ENCODE results near the gene C19orf44. TPM values are rescaled to one million over a fixed set of nuclear protein-coding genes. Genes with fewer than 3 reads are reported as not detected.
A peak's percentile ranks its signal among the peaks of the same experiment; 100 is the strongest.
"Not testable (repeated sequence)": the region's sequence is repeated elsewhere in the genome, so short reads cannot be mapped to it uniquely, and the experiment has no call there.

The C19orf44 gene
- 2.9 TPM for total RNA-seq
- long read RNA-seq, partial matches to known transcripts, result 1 of 2 reads
- long read RNA-seq, other reads (novel, unspliced or antisense), result 0 of 2 reads

DNA sequence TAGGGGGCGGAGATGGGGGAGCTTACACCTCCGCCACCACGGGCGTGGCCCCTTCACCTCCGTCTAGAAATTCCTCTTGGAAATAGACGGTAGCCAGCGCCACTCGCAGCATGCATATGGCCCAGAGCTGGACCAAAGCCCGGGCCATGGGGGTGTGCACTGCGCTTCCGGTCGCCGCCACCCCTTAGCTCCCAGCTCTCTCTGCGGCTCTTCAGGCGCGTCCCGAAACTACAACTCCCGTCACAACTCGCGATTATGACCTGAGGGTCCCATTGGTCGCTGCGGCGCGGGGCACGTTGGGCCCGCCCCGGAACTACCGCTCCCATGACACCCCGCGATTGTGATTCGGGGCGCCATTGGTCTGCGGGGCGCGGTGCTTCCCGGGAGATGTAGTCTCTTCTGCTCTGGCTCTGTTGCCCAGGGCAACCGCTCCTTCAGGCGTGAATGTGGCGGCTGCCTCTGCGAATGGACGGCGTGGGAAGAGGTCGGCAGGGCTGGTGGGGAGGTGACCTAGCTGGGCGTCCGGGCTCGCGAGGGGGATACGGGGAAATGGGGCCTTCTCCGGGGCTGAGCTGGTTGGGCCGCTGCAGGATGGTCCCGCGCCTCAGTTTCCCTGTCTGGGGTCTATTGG lies at the start of gene C19orf44, which contains the start of gene CALR3:
Gene C19orf44, plus strand, starts transcription at position 413 of the 631 bp plus-strand sequence. CDS start 4,399 bp downstream, outside the sequence.
Gene CALR3, minus strand, starts transcription at position 186 of the 631 bp plus-strand sequence. Its CDS starts 38 bp downstream, at position 148.
- H3K4me1 ChIP-seq, result peaks cover 12% of the 10 kb centered on the region
- peak; percentile 99 for DNase-seq
- peaks cover 3% of the 10 kb centered on the region for H3K36me3 ChIP-seq
- intact Hi-C loops (cut with micrococcal nuclease), result no loop called here
- H3K27me3 ChIP-seq (ENCODE audit: low read depth), result no peaks in the 10 kb centered on the region
- no peaks in the 10 kb centered on the region for H3K9me3 ChIP-seq (replicated peaks)
- peak within 1 kb of the TSS; percentile 87 for H3K27ac ChIP-seq (replicated peaks)
- TF ChIP-seq, protein P1, sequence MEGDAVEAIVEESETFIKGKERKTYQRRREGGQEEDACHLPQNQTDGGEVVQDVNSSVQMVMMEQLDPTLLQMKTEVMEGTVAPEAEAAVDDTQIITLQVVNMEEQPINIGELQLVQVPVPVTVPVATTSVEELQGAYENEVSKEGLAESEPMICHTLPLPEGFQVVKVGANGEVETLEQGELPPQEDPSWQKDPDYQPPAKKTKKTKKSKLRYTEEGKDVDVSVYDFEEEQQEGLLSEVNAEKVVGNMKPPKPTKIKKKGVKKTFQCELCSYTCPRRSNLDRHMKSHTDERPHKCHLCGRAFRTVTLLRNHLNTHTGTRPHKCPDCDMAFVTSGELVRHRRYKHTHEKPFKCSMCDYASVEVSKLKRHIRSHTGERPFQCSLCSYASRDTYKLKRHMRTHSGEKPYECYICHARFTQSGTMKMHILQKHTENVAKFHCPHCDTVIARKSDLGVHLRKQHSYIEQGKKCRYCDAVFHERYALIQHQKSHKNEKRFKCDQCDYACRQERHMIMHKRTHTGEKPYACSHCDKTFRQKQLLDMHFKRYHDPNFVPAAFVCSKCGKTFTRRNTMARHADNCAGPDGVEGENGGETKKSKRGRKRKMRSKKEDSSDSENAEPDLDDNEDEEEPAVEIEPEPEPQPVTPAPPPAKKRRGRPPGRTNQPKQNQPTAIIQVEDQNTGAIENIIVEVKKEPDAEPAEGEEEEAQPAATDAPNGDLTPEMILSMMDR (IDR thresholded peaks at IDR 0.05; ENCODE audit: borderline replicate concordance), result peak; percentile 50
- peak within 1 kb of the TSS; percentile 84 for H3K4me3 ChIP-seq

DNA sequence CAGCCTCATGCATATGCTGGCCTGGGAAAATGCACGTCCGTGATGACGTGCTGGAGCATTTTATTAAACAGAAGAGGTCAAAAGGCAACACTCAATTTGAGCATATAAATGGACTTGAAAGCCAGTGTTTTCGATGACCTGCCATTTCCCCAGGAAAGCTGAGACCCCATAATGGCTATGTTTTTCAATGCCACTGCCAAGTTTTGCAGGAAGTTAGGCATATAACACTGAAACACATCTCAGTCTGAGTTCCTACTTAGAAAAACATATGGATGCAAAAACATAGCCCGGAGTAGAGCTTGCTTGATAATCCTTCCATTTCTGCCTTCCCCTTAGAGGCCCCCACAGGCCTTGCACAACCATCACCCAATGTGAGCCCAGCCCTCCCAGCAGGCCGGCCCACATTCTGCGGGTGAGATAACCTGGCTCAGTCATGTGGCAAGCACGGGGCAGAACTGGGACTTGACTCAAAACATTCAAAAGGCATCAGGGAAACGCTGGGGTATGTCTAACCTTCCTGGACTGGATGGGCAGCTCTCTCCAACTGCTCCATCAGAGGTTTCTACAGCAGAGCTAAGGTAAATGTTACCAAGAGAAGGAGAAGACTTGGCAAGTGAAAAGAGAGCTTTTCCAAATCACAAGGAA lies 49.3 kb upstream of the C19orf44 start:
- intact Hi-C loops (cut with micrococcal nuclease), result no loop called here
- Histone ChIP-seq H3K27me3 (ENCODE audit: low read depth) (no peaks in the 10 kb centered on the region), H3K4me3 (peak overlapping the region; percentile 25), H3K4me1 (peaks cover 91% of the 10 kb centered on the region), H3K9me3 (replicated peaks) (no peaks in the 10 kb centered on the region), H3K27ac (replicated peaks) (peak overlapping the region; percentile 88), H3K36me3 (peaks cover 4% of the 10 kb centered on the region)
- TF ChIP-seq, protein P1 (IDR thresholded peaks at IDR 0.05; ENCODE audit: borderline replicate concordance), result no peak
- DNase-seq, result peak; percentile 82

DNA sequence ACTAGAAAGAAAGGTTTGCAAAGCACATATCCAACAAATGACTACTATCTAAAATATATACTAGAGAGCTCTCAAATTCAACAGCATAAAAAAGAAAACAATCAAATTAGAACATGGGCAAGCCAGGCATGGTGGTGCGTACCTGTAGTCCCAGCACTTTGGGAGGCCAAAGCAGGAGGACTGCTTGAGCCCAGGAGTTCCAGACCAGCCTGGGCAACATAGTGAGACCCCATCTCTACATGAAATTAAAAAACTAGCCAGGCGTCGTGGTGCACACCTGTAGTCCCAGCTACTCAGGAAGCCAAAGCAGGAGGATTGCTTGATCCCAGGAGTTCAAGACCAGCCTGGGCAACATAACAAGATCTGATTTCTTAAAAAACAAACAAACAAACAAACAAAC lies 47.3 kb upstream of the C19orf44 start:
- H3K9me3 ChIP-seq (replicated peaks); H3K27me3 ChIP-seq (ENCODE audit: low read depth); DNase-seq; H3K4me3 ChIP-seq; H3K36me3 ChIP-seq; intact Hi-C loops (cut with micrococcal nuclease): not testable (repeated sequence)
- peak overlapping the region; percentile 88 for H3K27ac ChIP-seq (replicated peaks)
- H3K4me1 ChIP-seq, result peaks cover 91% of the 10 kb centered on the region

DNA sequence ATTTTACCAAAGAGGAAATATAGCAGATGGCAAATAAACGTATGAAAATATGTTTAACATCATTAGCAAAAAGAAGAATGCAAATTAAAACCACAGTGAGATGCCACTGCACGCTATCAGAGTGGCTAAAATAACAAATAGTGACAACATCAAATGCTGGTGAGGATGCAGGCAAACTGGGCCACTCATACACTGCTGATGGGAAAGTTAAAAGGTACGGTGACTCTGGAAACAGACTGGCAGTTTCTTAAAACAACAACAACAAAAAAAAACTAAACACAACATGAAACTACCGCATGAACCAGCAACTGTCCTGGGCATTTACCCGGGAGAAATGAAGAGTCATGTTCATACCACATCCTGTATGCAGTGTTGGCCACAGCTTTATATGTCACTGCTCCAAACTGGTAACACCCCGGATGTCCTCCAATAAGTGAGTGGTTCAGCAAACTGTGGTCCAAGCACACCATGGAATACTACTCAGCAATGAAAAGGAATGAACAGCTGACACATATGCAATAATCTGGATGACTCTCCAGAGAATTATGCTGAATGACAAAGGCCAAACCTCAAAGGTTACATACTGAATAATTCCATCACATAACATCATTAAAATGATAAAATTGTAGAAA lies 46.7 kb upstream of the C19orf44 start:
- intact Hi-C loops (cut with micrococcal nuclease), result no loop called here
- Histone ChIP-seq H3K27me3 (ENCODE audit: low read depth) (no peaks in the 10 kb centered on the region), H3K4me3 (no peak overlapping the region), H3K9me3 (replicated peaks) (no peaks in the 10 kb centered on the region), H3K4me1 (peaks cover 91% of the 10 kb centered on the region), H3K36me3 (peaks cover 4% of the 10 kb centered on the region), H3K27ac (replicated peaks) (peak overlapping the region; percentile 88)
- TF ChIP-seq, protein P1 (IDR thresholded peaks at IDR 0.05; ENCODE audit: borderline replicate concordance), result no peak
- no peak for DNase-seq

DNA sequence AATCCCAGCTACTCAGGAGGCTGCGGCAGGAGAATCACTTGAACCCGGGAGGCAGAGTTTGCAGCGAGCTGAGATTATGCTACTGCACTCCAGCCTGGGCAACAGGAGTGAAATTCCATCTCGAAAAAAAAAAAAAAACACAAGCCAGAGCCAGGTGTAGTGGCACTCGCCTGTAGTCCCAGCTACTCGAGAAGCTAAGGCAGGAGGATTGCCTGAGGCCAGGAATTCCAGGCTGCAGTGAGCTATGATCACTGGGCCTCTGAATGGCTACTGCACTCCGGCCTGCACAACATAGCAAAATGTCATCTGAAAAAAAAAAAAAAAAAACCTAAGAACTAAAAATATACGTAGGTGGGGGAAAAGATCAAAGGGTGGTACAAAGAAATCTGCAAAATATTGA lies 43.9 kb upstream of the C19orf44 start:
- DNase-seq, result no peak
- Histone ChIP-seq H3K36me3 (peaks cover 4% of the 10 kb centered on the region), H3K27me3 (ENCODE audit: low read depth) (no peaks in the 10 kb centered on the region), H3K4me1 (peaks cover 91% of the 10 kb centered on the region), H3K27ac (replicated peaks) (peak overlapping the region; percentile 95), H3K4me3 (no peak overlapping the region), H3K9me3 (replicated peaks) (no peaks in the 10 kb centered on the region)
- intact Hi-C loops (cut with micrococcal nuclease), result no loop called here
- TF ChIP-seq, protein P1 (IDR thresholded peaks at IDR 0.05; ENCODE audit: borderline replicate concordance), result no peak
